Activated CD8-positive, alpha-beta memory T cell treated with anti-CD3 and anti-CD28 coated beads, Interleukin-2, amount 50 U/mL, for 24 hours (primary cell): Measurements from ENCODE around the gene TMEM60.
A peak's percentile ranks its signal among the peaks of the same experiment; 100 is the strongest.

Source experiments
- DNase-seq: peaks from one replicate; pipeline ENCODE4 v3.0.0-alpha.2; 2020; ENCODE audit errors: extremely low read depth

Gene TMEM60

DNA sequence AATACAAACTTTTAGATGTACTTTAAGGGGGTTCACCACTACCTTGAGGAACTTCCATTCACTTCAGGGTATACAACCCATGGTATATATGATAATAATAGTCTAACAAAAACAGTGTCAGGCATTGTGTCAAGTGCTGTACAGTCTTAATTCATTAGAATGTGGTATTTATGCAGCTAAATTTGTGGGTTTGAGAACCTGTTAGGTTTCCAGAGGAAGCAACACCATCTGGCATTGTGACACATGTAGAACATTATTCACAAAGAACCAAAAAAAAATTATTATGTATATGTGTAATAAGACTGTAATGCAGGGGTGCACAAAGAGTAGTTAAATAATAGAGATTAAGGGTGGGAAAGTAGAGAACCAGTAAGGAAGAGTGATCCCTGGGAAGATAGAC is 26.3 kb downstream of the TMEM60 start:
- no peak for DNase-seq

GRCh38 chr7:77770316-77770715 is 27.9 kb downstream of the TMEM60 start:
- no peak for DNase-seq

DNA sequence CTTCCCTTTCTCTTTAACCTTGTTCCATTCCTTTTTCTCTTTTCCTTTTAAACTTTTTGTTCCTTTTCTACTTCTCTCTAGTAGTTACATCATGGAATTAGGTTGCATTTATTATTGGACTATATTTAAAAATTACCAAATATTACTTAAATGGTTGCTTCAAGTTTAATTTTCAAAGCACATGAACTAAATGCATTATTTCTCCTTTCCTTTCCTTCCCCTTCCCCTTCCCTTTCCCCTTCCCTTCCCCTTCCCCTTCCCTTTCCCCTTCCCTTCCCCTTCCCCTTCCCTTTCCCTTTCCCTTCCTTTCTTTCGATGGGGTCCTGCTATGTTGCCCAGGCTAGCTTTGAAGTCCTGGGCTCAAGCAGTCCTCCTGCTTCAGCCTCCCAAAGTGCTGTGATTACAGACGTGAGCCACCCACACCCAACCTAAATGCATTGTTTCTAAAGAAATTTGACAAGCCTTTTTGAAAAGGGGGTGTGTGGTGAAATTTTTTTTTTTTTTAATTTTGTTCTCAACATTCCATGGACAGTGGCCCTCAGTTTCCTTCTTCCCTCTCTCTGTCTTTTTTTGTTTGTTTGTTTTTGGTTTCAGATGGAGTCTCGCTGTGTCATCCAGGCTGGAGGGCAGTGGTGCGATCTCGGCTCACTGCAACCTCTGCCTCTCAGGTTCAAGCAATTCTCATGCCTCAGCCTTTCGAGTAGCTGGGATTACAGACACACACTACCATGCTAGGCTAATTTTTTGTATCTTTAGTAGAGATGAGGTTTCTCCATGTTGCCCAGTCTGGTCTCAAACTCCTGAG is 31.2 kb downstream of the TMEM60 start:
- DNase-seq, result no peak

DNA sequence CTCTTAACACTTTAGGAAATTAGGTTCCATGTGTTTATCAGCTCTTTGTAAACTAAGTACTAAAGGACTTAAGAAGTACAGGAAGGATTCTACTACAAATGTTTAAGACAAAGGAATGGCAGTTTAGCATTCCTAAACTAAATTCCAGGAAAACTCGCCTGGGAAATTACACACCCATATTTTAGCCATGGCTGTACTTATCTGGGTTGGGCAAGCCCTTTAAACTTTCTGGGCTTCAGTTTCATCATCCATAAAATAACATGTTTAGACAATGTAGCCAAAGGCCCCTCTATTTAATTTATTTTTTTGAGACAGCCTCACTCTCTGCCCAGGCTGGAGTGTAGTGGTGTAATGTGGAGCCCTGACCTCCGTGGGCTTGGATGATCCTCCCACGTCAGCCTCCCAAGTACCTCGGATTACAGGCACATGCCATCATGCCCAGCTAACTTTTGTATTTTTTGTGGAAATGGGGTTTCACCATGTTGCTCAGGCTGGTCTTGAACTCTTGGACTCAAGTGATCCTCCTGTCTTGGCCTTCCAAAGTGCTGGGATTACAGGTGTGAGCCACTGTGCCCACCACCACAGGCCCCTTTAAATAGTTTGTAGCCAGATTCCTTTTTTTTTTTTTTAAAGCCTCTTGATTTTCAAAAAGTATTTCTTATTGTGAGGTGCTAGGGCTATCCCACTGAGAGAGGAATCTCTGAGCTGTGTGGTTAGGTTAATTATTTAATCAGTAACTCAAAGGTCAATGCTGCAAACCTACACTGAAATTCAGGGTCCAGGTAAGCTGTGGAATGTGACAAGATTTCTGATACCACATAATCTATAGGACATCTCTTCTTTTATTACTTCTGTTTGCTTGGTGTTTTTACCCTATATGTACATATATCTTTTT is 32.1 kb downstream of the TMEM60 start:
- no peak for DNase-seq

GRCh38 chr7:77765481-77765880 is 32.8 kb downstream of the TMEM60 start:
- no peak for DNase-seq

- no peak for DNase-seq
These were observed 37.3 kb downstream of the TMEM60 start for GRCh38 chr7:77760809-77761453.

DNA sequence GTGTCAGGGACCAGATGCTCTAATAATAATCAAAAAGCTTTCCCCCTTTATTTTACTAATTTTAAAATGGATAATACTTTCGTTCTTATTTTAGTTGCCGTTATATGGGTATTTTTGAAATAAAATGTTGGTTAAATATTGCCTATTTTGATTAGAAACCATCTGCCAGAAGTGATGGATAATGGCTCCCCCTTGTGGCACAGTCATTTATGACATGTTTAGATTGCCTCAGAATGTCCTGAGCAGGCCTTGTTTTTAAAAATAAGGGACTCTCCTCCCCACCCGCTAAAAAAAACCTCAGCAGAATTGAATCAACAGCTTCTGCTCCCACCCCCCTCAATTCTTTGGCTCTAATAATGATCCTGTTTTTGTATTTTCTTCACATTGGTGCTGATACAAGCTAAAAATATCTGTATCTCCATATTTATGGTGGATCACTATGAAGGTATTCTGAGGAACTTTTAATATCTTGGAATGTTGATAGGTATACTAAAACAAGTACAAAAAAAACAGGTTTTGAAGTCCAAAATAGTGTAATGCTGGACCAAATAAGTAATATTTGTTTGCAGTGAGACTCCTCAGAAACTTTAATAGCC is 38.8 kb downstream of the TMEM60 start:
- peak; percentile 48 for DNase-seq

DNA sequence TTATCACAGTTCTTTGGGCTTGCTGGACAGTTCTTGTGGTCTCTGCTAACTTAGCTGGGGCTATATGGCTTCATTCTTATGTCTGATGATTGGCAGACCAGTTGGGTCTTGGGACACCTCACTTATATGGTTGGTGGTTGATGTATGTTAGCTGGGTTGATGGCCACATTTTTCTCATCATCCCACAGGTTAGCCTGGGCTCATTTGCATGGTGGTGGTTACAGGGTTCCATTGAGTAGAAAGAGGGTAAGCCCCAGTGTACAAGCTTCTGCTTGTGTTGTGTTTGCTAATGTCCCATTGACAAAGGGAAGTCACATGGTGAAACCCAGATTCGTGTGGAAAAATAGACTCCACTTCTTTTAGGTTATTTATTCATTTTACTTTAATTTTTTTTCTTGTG is 40.6 kb downstream of the TMEM60 start:
- DNase-seq, result no peak

DNA sequence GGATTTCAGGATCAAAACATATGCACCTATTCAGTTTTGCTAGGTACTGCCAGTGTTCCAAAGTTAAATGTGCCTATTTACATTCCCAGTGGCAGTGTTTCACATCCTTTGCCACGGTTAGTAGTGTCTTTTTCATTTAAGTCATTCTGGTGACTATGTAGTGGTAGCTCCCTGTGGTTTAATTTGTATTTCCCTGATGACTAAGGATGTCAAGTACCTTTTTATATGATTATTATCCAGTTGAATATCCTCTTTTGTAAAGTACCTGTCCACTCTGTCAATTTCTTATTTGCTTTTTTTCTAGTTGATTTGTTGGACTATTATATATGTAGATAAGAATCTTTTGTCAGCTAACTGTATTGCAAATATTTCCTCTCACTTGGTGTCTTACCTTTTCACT is 45.1 kb downstream of the TMEM60 start:
- DNase-seq, result no peak

DNA sequence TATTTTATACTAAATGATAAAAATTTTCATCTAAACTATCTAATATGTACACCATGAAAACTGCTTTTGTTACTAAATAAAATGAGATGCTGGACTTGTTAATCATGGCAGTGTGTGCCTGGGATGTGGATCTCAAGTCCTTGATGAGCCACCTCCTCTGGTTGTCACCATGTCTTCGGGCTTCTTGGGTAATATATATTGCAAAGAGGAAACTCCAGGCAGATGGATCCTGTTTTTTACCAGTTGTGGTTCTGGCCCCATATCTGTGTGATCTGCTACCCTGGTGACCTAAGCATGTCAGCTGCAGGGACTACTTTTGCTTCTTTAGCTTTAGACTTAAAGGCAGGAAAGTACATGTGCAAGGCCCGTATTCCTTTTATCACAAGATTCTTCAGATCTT is 46.2 kb downstream of the TMEM60 start:
- DNase-seq, result no peak

- no peak for DNase-seq
These were observed 50.5 kb downstream of the TMEM60 start for GRCh38 chr7:77747718-77748117.

DNA sequence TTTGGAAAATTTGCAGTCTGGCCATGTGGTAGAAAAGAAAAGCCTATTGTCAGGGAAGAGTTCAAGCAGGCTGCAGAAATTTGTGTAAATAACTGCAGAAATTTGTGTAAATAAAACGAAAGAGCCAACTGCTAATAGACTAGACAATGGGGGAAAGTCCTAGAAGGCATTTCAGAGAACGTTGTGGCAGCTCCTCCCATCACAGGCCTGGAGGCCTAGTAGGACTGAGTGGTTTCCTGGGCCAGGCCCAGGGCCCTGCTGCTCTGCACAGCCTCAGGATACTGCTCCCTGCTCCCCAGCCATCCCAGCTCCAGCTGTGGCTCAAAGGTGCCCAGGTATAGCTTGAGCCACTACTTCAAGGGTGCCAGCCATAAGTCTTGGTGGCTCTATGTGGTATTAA is 51.1 kb downstream of the TMEM60 start:
- no peak for DNase-seq

DNA sequence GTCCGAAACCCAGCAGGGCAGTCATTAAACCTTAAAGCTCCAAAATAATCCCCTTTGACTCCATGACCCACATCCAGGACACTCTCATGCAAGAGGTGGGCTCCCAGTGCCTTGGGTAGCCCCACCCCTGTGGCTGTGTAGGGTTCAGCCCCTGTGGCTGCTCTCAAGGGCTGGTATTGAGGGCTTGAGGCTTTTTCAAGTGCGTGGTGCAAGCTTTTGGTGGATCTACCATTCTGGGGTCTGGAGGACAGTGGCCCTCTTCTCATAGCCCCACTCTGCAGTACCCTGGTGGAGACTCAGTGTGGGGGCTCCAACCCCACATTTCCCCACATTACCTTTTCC is 51.4 kb downstream of the TMEM60 start:
- DNase-seq, result no peak

GRCh38 chr7:77746164-77746823 is 51.9 kb downstream of the TMEM60 start:
- DNase-seq, result no peak

DNA sequence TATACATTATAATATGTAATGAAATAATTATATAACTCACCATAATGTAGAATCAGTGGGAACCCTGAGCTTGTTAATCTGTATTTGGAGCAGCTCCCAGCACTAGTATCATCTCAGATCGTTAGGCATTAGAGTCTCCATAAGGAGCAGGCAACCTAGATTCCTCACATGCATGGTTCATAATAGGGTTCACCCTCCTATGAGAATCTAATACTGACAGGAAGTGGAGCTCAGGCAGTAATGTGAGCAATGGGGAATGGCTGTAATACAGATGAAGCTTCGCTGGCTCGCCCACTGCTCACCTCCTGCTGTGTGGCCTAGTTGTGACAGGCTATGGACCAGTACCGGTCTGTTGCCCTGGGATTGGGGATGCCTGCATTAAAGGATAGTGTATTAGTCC is 52.5 kb downstream of the TMEM60 start:
- no peak for DNase-seq
